ENCODE results near the gene MYH7B.

MYH7B gene

DNA sequence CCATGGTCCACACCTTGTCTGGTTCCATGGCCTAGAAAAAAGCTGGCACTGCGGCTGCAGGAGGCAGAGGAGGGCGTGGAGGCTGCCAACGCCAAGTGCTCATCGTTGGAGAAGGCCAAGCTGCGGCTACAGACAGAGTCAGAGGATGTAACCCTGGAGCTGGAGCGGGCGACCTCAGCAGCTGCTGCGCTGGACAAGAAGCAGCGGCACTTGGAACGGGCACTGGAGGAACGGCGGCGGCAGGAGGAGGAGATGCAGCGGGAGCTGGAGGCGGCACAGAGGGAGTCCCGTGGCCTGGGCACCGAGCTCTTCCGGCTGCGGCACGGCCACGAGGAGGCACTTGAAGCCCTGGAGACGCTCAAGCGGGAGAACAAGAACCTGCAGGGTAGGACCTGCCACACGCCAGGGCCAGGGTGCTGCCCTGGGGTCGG is 43.4 kb downstream of the MYH7B start:
- TF ChIP-seq, protein P1, sequence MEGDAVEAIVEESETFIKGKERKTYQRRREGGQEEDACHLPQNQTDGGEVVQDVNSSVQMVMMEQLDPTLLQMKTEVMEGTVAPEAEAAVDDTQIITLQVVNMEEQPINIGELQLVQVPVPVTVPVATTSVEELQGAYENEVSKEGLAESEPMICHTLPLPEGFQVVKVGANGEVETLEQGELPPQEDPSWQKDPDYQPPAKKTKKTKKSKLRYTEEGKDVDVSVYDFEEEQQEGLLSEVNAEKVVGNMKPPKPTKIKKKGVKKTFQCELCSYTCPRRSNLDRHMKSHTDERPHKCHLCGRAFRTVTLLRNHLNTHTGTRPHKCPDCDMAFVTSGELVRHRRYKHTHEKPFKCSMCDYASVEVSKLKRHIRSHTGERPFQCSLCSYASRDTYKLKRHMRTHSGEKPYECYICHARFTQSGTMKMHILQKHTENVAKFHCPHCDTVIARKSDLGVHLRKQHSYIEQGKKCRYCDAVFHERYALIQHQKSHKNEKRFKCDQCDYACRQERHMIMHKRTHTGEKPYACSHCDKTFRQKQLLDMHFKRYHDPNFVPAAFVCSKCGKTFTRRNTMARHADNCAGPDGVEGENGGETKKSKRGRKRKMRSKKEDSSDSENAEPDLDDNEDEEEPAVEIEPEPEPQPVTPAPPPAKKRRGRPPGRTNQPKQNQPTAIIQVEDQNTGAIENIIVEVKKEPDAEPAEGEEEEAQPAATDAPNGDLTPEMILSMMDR (IDR thresholded peaks at IDR 0.05; ENCODE audit: low read depth, low read length): no peak
- Histone ChIP-seq H3K4me1 (peaks cover 4% of the 10 kb centered on the region; the same call in 1 of the 2 replicates), H3K36me3 (peaks cover 38% of the 10 kb centered on the region), H3K9me3 (no peaks in the 10 kb centered on the region), H3K27me3 (no peaks in the 10 kb centered on the region), H3K4me3 (ENCODE audit: low read depth, low read length) (no peak overlapping the region)
- DNase-seq: no peak

DNA sequence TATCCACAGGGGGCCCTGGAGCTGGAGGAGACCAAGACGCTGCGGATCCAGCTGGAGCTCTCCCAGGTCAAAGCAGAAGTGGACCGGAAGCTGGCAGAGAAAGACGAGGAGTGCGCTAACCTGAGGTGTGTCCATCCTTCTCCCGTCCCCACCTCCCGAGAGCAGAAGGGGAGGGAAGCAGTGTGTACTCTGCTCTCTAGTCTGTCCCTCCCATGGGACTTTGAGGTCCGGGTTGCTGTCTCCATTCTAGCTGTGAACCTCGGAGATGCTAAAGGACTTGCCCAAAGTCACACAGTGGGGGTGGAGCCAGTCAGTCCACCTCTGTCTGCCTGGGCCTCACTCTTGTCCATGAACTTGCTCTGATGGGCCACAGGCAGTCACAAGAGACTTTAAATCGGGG is 44.1 kb downstream of the MYH7B start:
- peaks cover 4% of the 10 kb centered on the region; the same call in 1 of the 2 replicates for H3K4me1 ChIP-seq
- H3K27me3 ChIP-seq: no peaks in the 10 kb centered on the region
- no peak overlapping the region for H3K4me3 ChIP-seq (ENCODE audit: low read depth, low read length)
- no peaks in the 10 kb centered on the region for H3K9me3 ChIP-seq
- no peak for DNase-seq
- TF ChIP-seq, protein P1 (IDR thresholded peaks at IDR 0.05; ENCODE audit: low read depth, low read length): no peak
- H3K36me3 ChIP-seq: peaks cover 45% of the 10 kb centered on the region

DNA sequence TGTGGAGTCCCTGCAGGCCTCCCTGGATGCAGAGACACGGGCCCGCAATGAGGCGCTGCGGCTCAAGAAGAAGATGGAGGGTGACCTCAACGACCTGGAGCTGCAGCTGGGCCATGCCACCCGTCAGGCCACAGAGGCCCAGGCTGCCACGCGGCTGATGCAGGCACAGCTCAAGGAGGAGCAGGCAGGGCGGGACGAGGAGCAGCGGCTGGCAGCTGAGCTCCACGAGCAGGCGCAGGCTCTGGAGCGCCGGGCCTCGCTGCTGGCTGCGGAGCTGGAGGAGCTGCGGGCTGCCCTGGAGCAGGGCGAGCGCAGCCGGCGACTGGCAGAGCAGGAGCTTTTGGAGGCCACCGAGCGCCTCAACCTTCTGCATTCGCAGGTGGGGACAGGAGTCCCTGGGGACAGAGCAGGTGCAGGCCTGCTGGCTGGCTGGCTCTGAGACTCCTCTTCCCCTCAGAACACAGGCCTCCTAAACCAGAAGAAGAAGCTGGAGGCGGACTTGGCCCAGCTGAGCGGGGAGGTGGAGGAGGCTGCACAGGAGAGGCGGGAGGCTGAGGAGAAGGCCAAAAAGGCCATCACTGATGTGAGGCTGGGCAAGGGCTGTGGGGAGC is 44.7 kb downstream of the MYH7B start:
- TF ChIP-seq, protein P1 (IDR thresholded peaks at IDR 0.05; ENCODE audit: low read depth, low read length): no peak
- no peaks in the 10 kb centered on the region for H3K9me3 ChIP-seq
- H3K27me3 ChIP-seq: no peaks in the 10 kb centered on the region
- H3K4me3 ChIP-seq (ENCODE audit: low read depth, low read length): no peak overlapping the region
- no peak for DNase-seq
- peaks cover 4% of the 10 kb centered on the region; the same call in 1 of the 2 replicates for H3K4me1 ChIP-seq
- peaks cover 50% of the 10 kb centered on the region for H3K36me3 ChIP-seq

DNA sequence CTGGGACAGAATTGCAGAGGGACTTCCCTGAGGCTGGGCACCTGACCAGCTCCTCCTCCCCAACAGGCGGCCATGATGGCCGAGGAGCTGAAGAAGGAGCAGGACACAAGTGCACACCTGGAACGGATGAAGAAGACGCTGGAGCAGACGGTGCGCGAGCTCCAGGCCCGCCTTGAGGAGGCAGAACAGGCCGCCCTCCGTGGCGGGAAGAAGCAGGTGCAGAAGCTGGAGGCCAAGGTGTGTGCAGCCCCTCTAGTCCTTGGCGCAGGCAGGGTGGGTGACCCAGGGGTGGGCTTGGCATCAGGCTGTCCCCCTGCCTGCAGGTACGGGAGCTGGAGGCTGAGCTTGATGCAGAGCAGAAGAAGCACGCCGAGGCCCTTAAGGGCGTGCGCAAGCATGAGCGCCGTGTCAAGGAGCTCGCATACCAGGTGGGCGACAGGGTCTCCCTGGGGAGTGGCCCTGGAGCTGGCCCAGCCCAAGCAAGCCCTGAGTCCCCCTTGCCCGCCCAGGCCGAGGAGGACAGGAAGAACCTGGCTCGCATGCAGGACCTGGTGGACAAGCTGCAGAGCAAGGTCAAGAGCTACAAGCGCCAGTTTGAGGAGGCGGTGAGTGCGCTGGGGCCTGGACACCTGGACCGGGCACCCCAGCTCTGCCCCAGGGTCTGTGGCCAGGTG is 45.4 kb downstream of the MYH7B start:
- H3K27me3 ChIP-seq: no peaks in the 10 kb centered on the region
- H3K4me1 ChIP-seq: peaks cover 4% of the 10 kb centered on the region; the same call in 1 of the 2 replicates
- no peak for DNase-seq
- TF ChIP-seq, protein P1 (IDR thresholded peaks at IDR 0.05; ENCODE audit: low read depth, low read length): no peak
- H3K36me3 ChIP-seq: peaks cover 54% of the 10 kb centered on the region
- H3K9me3 ChIP-seq: no peaks in the 10 kb centered on the region
- H3K4me3 ChIP-seq (ENCODE audit: low read depth, low read length): no peak overlapping the region

DNA sequence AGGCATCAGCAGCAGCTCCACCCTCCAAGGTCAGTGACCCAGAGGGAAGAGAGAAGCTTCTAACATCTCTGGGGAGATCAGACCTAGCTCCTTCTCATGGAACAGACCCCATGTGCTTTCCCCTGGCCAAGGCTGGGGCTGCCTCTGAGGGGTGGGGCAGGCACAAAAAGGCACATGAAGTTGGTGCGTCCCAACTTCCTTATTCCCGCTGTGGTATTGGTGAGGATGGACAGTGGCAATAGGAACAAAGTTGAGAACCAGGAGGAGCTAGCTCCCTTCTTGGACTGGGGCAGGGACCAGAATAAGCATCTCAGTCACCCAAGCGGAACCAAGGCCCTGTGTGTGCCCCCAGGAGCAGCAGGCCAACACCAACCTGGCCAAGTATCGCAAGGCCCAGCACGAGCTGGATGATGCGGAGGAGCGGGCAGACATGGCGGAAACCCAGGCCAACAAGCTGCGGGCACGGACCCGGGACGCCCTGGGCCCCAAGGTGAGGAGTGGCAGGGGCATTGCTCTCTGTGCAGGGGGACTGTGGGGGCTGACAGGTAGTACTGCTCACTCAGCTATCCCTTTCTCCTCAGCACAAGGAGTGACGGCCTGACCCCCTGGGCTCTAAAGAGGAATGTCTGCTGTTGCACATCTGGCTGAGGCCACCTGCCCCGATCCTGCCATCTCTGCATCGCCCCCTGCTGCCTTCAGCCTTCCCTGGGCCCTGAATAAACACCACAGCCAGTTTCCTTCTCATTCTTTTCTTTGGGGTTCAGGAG is 46.1 kb downstream of the MYH7B start:
- DNase-seq: no peak
- H3K36me3 ChIP-seq: peaks cover 57% of the 10 kb centered on the region
- H3K4me3 ChIP-seq (ENCODE audit: low read depth, low read length): no peak overlapping the region
- TF ChIP-seq, protein P1 (IDR thresholded peaks at IDR 0.05; ENCODE audit: low read depth, low read length): peak; percentile 48
- H3K27me3 ChIP-seq: no peaks in the 10 kb centered on the region
- no peaks in the 10 kb centered on the region for H3K9me3 ChIP-seq
- H3K4me1 ChIP-seq: peaks cover 4% of the 10 kb centered on the region; the same call in 1 of the 2 replicates
